Measurements from ENCODE around the gene HNF1B.

HNF1B gene

DNA sequence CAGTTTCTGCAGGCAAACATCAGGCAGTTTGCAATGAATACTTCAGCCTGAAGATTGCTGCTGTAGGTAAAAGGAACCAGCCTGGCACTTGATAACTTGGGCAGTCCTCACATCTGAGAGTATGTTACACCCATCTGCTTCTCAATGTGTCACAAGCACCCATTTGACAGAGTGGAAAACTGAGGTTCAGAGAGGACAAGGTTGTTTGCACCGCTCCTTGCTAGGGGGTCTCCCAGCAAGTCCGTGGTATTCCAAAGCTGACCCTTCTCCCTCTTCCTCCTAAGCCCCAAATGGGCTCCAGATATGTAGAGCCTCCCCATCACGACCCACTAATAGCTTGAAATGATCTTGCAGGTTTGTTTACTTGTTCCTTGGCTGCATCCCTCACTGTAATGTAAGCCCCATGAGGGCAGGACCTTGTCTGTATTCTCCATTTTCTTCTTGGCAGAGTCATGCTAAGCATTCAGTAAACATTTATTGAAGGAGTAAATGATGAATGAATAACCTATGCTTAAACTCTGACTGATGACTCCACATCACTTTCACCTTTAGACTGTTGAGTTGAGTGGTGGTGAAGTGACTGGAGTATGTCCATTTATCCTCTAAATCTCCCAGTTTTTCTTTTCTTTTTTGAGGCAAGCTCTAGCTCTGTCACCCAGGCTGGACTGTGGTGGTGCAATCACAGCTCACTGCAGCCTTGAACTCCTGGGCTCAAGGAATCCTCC, 26.4 kb downstream of the HNF1B start:
- no peaks in the 10 kb centered on the region for H3K4me1 ChIP-seq (ENCODE audit: control insufficient read depth, insufficient read depth, low read length)
- H3K4me3 ChIP-seq (ENCODE audit: low read length in 2 of 2) = no peak overlapping the region
- peaks cover 14 to 21% of the 10 kb centered on the region in 2 donors for H3K27me3 ChIP-seq (ENCODE audit: control insufficient read depth in 1 of 2, insufficient read depth in 2 of 2, low read length in 2 of 2)
- H3K27ac ChIP-seq (ENCODE audit: low read length) = no peak overlapping the region
- peaks cover 0 to 2% of the 10 kb centered on the region in 2 donors for H3K9me3 ChIP-seq (ENCODE audit: control insufficient read depth in 2 of 2, low read length in 2 of 2)
- no peak overlapping the region for H3K9ac ChIP-seq (ENCODE audit: low read length in 2 of 2)
- no peaks in the 10 kb centered on the region for H3K36me3 ChIP-seq (ENCODE audit: control insufficient read depth in 2 of 2, insufficient read depth in 2 of 2, low read length in 2 of 2)

DNA sequence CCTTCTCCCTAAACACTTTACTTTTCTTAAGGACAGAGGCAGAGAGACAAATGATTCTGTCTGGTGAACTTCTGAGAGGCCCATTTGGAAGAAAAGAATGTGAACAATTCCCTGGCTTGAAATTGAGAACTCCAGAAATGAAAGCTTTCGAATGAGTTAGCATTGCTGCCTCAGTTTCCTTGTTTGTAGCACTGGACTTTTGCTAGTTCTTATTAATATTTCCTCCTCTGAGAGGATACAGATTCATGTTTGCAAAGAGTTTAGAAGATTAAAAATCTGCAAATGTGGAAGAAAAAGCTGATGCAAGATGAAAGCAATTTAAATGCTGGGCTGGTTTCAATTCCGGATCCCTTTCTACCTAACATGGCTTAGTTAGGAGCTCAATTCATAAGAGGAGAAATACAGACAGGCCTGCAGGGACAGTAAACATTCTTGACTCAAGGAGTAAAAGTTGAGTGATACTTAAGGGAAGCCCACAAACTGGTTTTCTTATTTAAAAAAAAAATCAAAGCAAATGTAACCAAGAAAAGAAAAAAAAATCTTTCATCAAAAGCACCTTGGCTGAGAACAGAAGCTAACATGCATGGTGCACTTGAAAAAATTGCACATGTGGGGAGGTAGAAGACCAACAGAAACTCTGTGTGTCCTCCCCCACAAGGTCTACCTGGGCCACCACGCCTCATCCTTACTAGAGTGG, 27.1 kb downstream of the HNF1B start:
- Histone ChIP-seq H3K9me3 (ENCODE audit: control insufficient read depth in 2 of 2, low read length in 2 of 2) (peaks cover 0 to 2% of the 10 kb centered on the region in 2 donors), H3K4me3 (ENCODE audit: low read length in 2 of 2) (no peak overlapping the region), H3K27me3 (ENCODE audit: control insufficient read depth in 1 of 2, insufficient read depth in 2 of 2, low read length in 2 of 2) (peaks cover 14 to 21% of the 10 kb centered on the region in 2 donors), H3K27ac (ENCODE audit: low read length) (no peak overlapping the region), H3K9ac (ENCODE audit: low read length in 2 of 2) (no peak overlapping the region), H3K4me1 (ENCODE audit: control insufficient read depth, insufficient read depth, low read length) (no peaks in the 10 kb centered on the region), H3K36me3 (ENCODE audit: control insufficient read depth in 2 of 2, insufficient read depth in 2 of 2, low read length in 2 of 2) (no peaks in the 10 kb centered on the region)

DNA sequence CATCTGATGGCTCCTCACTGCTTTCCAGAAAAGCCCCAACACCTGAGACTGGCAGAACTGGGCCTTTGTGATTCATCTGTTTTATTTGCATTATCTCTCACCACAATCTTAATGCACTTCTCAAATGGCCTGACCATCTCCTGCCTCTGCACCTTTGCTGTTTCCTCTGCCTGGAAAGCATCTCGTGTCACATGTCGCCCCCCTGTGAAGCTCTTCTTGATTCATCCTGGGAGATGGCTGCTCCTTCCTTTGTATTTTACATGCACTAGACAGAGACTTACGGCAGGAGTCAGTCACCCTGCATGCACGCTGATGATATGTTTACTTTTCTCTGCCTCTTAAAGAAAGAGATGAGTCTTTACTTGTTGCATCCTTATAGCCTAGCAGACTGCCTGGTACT, 30.0 kb downstream of the HNF1B start:
- Histone ChIP-seq H3K9ac (ENCODE audit: low read length in 2 of 2) (no peak overlapping the region), H3K27ac (ENCODE audit: low read length) (no peak overlapping the region), H3K4me1 (ENCODE audit: control insufficient read depth, insufficient read depth, low read length) (no peaks in the 10 kb centered on the region), H3K9me3 (ENCODE audit: control insufficient read depth in 2 of 2, low read length in 2 of 2) (peaks cover 2 to 4% of the 10 kb centered on the region in 2 donors), H3K36me3 (ENCODE audit: control insufficient read depth in 2 of 2, insufficient read depth in 2 of 2, low read length in 2 of 2) (no peaks in the 10 kb centered on the region), H3K27me3 (ENCODE audit: control insufficient read depth in 1 of 2, insufficient read depth in 2 of 2, low read length in 2 of 2) (peaks cover 17 to 18% of the 10 kb centered on the region in 2 donors), H3K4me3 (ENCODE audit: low read length in 2 of 2) (no peak overlapping the region)

DNA sequence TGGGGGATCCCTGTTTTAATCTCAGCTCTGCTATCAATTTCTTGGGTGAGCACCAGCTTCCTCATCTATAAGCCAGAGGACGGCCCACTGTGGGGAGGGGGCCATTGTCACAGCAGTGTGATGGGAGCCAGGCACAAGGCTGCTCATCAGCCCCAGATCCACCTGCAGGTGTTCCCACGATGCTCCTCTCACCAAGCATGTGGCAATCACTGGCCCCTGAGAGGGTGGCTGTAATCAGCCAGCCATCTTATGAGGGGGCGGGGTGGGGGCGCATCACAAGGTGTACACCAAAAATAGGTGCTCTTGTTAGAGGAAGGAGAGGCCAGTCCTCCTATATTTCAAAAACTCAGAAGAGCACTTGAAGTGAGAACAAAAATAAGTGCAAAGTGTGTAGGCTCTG, 31.2 kb downstream of the HNF1B start:
- Histone ChIP-seq H3K4me3 (ENCODE audit: low read length in 2 of 2) (no peak overlapping the region), H3K9ac (ENCODE audit: low read length in 2 of 2) (no peak overlapping the region), H3K27ac (ENCODE audit: low read length) (no peak overlapping the region), H3K27me3 (ENCODE audit: control insufficient read depth in 1 of 2, insufficient read depth in 2 of 2, low read length in 2 of 2) (peaks cover 18 to 23% of the 10 kb centered on the region in 2 donors), H3K4me1 (ENCODE audit: control insufficient read depth, insufficient read depth, low read length) (no peaks in the 10 kb centered on the region), H3K36me3 (ENCODE audit: control insufficient read depth in 2 of 2, insufficient read depth in 2 of 2, low read length in 2 of 2) (no peaks in the 10 kb centered on the region), H3K9me3 (ENCODE audit: control insufficient read depth in 2 of 2, low read length in 2 of 2) (peaks cover 2 to 4% of the 10 kb centered on the region in 2 donors)

DNA sequence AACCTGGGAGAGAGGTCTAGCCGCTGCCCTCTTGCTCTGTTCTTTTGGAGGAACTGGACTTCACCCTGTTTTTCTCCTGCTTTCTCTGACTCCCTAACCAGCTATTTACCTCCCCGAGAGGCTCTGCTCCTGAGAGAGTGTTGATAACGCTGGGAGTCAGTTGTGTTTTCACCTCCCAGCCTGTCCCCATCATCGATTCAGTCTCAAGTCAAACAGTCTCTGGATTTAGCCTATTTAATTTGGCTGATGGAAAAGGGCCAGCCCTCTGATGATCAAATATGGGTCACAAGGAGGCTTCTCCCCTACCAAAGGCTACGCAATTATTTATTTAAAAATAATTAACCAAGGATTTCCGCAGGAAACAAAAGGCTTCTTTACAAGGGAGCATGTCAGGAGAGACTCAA, 31.8 kb downstream of the HNF1B start:
- no peaks in the 10 kb centered on the region for H3K36me3 ChIP-seq (ENCODE audit: control insufficient read depth in 2 of 2, insufficient read depth in 2 of 2, low read length in 2 of 2)
- H3K4me3 ChIP-seq (ENCODE audit: low read length in 2 of 2) = no peak overlapping the region
- no peak overlapping the region for H3K27ac ChIP-seq (ENCODE audit: low read length)
- peaks cover 18 to 23% of the 10 kb centered on the region in 2 donors for H3K27me3 ChIP-seq (ENCODE audit: control insufficient read depth in 1 of 2, insufficient read depth in 2 of 2, low read length in 2 of 2)
- no peaks in the 10 kb centered on the region for H3K4me1 ChIP-seq (ENCODE audit: control insufficient read depth, insufficient read depth, low read length)
- no peak overlapping the region for H3K9ac ChIP-seq (ENCODE audit: low read length in 2 of 2)
- H3K9me3 ChIP-seq (ENCODE audit: control insufficient read depth in 2 of 2, low read length in 2 of 2) = peaks cover 0 to 4% of the 10 kb centered on the region in 2 donors

DNA sequence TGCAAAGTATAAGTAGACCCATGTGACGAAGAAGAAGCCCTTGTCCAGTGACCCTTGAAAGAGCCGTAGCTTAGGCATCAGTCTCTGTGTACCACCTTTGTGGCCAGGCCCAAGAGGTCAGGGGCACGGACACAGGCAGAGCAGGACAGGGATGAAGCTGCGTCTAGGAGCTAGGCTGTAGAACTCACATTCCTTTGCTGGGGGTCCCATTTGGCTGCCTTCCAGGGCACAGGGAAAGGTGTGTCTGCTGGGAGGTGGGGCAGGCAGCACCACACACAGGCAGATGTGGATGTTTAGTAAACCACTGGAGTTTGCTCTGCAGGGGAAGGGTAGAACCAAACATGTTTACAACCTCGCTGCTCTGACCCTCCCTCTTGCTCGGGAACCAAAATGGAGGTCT, 33.7 kb downstream of the HNF1B start:
- Histone ChIP-seq H3K27ac (ENCODE audit: low read length) (no peak overlapping the region), H3K9me3 (ENCODE audit: control insufficient read depth in 2 of 2, low read length in 2 of 2) (peaks cover 0 to 4% of the 10 kb centered on the region in 2 donors), H3K27me3 (ENCODE audit: control insufficient read depth in 1 of 2, insufficient read depth in 2 of 2, low read length in 2 of 2) (peaks cover 15 to 21% of the 10 kb centered on the region in 2 donors), H3K36me3 (ENCODE audit: control insufficient read depth in 2 of 2, insufficient read depth in 2 of 2, low read length in 2 of 2) (no peaks in the 10 kb centered on the region), H3K4me1 (ENCODE audit: control insufficient read depth, insufficient read depth, low read length) (no peaks in the 10 kb centered on the region), H3K4me3 (ENCODE audit: low read length in 2 of 2) (no peak overlapping the region), H3K9ac (ENCODE audit: low read length in 2 of 2) (no peak overlapping the region)

DNA sequence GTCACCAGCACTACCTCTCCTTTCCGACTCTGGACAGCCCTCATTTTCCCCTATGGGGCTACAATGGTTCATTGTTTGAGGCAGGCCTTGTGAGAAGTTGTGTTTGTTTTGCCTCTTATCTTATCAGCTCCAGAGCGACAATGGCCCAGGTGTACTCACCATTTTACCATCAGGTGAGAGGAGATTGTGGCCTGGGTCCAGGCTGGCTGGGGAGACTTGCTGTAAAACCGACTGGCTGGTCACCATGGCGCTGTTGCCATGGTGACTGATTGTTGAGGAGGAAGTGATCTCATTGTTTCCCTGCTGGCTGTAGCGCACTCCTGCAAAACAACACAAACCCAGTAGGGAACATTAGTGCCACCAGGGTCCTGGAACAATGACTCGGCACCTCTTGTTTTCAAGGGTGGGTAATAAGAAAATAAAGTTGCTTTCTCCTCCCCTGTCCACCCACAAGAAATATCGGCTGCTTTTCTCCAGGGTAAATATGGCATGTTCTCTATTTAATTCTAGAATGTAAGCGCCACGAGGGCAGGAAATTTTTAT, 34.4 kb downstream of the HNF1B start:
- Histone ChIP-seq H3K27ac (ENCODE audit: low read length) (no peak overlapping the region), H3K36me3 (ENCODE audit: control insufficient read depth in 2 of 2, insufficient read depth in 2 of 2, low read length in 2 of 2) (no peaks in the 10 kb centered on the region), H3K4me1 (ENCODE audit: control insufficient read depth, insufficient read depth, low read length) (no peaks in the 10 kb centered on the region), H3K9me3 (ENCODE audit: control insufficient read depth in 2 of 2, low read length in 2 of 2) (peaks cover 0 to 4% of the 10 kb centered on the region in 2 donors), H3K4me3 (ENCODE audit: low read length in 2 of 2) (no peak overlapping the region), H3K9ac (ENCODE audit: low read length in 2 of 2) (no peak overlapping the region), H3K27me3 (ENCODE audit: control insufficient read depth in 1 of 2, insufficient read depth in 2 of 2, low read length in 2 of 2) (peaks cover 15 to 17% of the 10 kb centered on the region in 2 donors)

DNA sequence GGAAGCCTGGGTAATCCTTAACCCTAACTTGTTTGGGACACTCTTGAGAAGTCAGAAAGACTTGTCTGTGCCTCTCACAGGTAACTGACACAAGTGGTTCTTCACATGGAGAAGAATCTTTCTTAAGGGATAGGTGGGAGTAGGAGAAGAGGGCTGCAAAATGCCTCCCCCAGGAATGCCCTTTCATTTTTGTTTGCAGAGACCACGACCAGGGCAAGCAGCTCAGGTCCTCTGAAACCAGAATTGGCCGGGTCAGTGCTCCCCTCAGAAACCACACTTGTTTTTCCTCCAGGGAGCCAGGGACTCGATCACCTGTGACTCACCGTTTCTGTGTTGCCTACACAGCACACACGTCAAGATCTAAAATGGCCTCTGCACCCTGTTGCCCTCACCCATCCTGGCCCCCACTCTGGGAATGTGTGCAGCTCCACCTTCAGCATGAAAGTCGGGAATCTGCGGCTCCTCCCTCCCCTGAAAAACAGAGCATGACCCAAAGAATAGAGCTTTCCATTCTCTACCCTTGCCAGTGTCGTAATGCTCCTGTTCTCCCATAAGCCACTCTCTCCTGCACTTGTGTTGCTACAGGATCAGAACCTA, 36.1 kb downstream of the HNF1B start:
- Histone ChIP-seq H3K4me1 (ENCODE audit: control insufficient read depth, insufficient read depth, low read length) (no peaks in the 10 kb centered on the region), H3K9ac (ENCODE audit: low read length in 2 of 2) (no peak overlapping the region), H3K9me3 (ENCODE audit: control insufficient read depth in 2 of 2, low read length in 2 of 2) (peaks cover 0 to 4% of the 10 kb centered on the region in 2 donors), H3K27me3 (ENCODE audit: control insufficient read depth in 1 of 2, insufficient read depth in 2 of 2, low read length in 2 of 2) (peaks cover 10 to 12% of the 10 kb centered on the region in 2 donors), H3K27ac (ENCODE audit: low read length) (no peak overlapping the region), H3K36me3 (ENCODE audit: control insufficient read depth in 2 of 2, insufficient read depth in 2 of 2, low read length in 2 of 2) (no peaks in the 10 kb centered on the region), H3K4me3 (ENCODE audit: low read length in 2 of 2) (no peak overlapping the region)

DNA sequence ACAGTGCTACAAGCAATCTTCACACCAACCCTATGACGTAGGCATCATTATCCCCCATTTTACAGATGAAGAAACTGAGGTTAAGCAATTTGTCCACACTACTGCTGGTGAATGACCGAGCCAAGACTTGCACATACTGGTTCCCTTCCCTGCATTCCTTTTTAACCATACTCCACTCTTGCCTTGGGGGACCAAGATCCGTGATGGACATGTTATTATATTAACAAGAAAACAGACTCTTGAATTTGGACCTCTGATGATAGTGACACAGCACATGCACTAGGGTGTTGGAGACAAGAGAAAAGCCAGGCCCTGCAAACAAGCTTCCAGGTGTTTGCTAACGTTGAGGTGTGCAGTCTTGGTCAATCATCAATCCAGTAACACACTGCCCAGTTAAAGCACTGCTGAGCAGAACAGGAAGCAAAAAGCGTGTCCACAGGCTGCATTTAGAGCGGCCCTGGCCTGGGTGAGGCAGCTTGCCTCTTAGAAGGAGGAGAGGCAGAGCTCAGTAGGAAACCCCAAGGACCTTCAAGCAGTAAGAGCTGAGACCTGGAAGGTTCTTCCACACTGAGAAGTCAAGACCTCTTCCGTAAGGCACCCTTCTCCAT, 36.7 kb downstream of the HNF1B start:
- no peaks in the 10 kb centered on the region for H3K36me3 ChIP-seq (ENCODE audit: control insufficient read depth in 2 of 2, insufficient read depth in 2 of 2, low read length in 2 of 2)
- no peak overlapping the region for H3K9ac ChIP-seq (ENCODE audit: low read length in 2 of 2)
- H3K4me1 ChIP-seq (ENCODE audit: control insufficient read depth, insufficient read depth, low read length) = no peaks in the 10 kb centered on the region
- peaks cover 10% of the 10 kb centered on the region in 2 donors for H3K27me3 ChIP-seq (ENCODE audit: control insufficient read depth in 1 of 2, insufficient read depth in 2 of 2, low read length in 2 of 2)
- H3K9me3 ChIP-seq (ENCODE audit: control insufficient read depth in 2 of 2, low read length in 2 of 2) = peaks cover 0 to 4% of the 10 kb centered on the region in 2 donors
- no peak overlapping the region for H3K4me3 ChIP-seq (ENCODE audit: low read length in 2 of 2)
- no peak overlapping the region for H3K27ac ChIP-seq (ENCODE audit: low read length)

DNA sequence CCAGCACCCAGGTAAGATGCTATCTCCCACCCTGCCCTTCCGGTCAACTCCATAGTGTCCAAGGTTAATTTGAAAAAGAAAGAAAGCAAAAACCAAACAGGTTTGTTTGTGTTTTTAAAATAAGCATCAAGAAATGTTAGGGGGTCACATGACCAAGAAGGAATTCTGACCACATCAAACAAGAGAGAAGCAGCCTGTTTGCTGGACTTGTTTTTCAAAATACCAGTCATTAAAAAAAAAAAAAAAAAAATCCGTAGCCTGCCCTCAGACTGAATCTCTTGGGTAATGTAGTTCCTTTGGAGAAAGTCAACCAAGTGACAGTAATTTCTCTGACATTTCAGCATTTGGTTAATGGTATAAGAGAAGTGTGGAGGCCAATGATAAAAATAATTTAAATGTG, 38.4 kb downstream of the HNF1B start:
- no peaks in the 10 kb centered on the region for H3K4me1 ChIP-seq (ENCODE audit: control insufficient read depth, insufficient read depth, low read length)
- H3K36me3 ChIP-seq (ENCODE audit: control insufficient read depth in 2 of 2, insufficient read depth in 2 of 2, low read length in 2 of 2) = no peaks in the 10 kb centered on the region
- no peak overlapping the region for H3K9ac ChIP-seq (ENCODE audit: low read length in 2 of 2)
- H3K27me3 ChIP-seq (ENCODE audit: control insufficient read depth in 1 of 2, insufficient read depth in 2 of 2, low read length in 2 of 2) = peaks cover 10% of the 10 kb centered on the region in 2 donors
- peaks cover 0 to 4% of the 10 kb centered on the region in 2 donors for H3K9me3 ChIP-seq (ENCODE audit: control insufficient read depth in 2 of 2, low read length in 2 of 2)
- no peak overlapping the region for H3K27ac ChIP-seq (ENCODE audit: low read length)
- H3K4me3 ChIP-seq (ENCODE audit: low read length in 2 of 2) = no peak overlapping the region

All from stomach smooth muscle (tissue), 2 donors.